ENCODE data around the gene WNT11. TPM values are rescaled to one million over a fixed set of nuclear protein-coding genes. Genes with fewer than 3 reads are reported as not detected.

The WNT11 gene
- total RNA-seq, 2 experiments from 2014 or later, result 1.4 to 2.1 TPM

DNA sequence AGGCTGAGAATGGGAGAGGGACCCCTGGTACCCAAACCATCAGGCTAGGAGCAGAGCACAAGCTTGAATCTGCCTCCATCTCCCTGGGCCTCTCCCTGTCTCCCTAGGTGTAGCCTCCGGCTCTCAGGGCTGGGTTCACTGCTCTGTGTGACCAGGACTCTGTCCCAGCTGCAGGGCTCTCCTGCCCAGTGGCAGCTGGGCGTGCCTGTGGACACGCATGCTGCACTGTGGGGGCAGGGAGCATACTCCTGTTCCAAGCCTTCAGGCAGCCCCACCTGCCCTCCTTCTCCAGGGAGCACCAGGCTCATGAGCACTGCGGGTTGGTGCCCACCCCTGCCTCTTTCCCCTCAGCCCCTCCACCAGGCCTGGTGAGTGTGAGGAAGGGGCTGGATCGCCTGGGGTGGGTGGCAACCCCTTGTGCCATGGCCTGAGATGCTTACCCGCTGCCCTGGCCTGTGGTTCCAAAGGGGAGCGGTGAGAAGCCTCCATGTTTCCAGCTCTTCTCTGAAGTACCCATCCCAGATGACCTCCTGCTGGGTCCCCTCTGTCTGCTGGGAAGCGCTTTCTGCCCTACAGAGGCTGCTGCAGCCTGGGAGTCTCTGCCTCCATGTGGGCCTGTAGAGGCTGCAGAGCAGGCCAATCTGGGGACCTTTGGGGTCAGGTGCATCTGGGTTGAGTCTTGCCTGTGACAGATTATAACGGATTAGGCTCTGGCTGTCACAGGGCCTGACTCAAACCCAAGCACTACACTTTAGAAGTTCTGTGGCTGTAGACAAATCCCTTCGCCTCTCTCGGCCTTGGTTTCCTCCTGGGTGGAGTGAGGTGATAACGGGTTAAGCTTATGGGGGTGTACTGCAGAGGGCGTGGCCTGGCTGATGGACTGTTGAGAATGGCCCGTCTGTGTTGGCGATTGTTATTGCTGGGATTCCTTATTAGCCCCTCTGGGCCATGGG, 43.7 kb downstream of the WNT11 start:
- H3K9me3 Mint-ChIP-seq, result no peaks in the 10 kb centered on the region
- no peak overlapping the region for H3K27ac Mint-ChIP-seq
- peaks cover 8% of the 10 kb centered on the region for H3K4me1 Mint-ChIP-seq
- no peak overlapping the region for H3K4me3 Mint-ChIP-seq
- DNase-seq, result no peak
- no peaks in the 10 kb centered on the region for H3K36me3 Mint-ChIP-seq
- POLR2A ChIA-PET, result no interaction called here
- H3K27me3 Mint-ChIP-seq, result no peaks in the 10 kb centered on the region
- no peak for ATAC-seq (ENCODE audit: low read depth)

DNA sequence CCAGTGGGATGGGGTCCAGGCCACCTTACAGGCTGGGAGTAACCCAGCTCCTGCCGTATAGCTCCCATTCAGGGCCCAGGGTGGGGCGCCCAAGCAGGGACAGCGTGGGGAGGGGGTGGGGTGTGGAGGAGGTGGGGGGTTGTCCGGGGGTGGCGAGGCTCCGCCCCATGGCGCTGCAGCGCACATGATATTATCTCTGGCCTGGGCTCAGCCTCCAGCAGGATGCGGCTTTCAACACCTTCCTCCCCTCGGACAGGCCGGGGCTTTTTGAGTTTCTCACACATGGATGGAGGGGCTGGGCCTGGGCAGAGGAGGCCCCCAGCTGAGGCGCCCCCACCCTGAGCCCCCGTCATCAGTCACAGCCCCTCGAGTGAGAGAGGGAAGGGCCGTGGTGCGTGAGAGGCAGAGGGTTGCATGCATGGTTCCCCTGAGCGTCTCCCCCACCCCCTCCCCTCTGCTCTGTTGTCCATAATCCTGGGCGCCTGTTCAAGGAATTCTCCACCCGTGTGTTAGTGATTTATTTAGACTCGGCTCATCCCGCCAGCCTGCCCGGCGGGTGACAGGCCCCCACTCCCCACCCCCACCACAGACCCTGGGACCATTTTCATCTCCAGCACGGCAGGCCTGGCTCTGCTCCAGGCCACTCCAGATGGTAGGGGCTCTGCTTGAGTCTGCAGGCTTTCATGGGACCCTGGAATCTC, 44.9 kb downstream of the WNT11 start:
- Mint-ChIP-seq H3K36me3 (no peaks in the 10 kb centered on the region), H3K27me3 (no peaks in the 10 kb centered on the region), H3K27ac (no peak overlapping the region), H3K9me3 (no peaks in the 10 kb centered on the region), H3K4me3 (no peak overlapping the region), H3K4me1 (peaks cover 2% of the 10 kb centered on the region)
- DNase-seq (no peak), ATAC-seq (ENCODE audit: low read depth) (no peak)
- POLR2A ChIA-PET, result no interaction called here

DNA sequence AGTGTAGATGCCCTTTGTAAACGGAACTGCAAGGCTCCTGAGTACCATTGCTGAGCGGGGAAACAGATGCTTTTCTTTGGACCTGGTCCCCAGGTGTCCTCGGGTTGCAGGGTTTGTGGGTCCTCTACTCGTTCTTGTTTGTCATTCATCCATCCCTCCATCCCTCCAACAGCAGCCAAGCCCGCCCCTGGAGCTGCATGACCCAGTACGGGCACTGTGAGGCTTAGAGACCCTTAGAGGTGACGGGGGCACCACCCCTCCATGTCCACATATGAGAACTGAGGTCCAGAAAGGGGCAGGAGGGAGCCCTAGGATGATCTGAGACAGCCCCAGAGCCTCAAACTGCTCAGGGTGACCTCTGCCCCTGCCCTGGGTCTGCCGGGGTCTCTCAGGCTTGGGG, 45.4 kb downstream of the WNT11 start:
- Mint-ChIP-seq H3K4me1 (no peaks in the 10 kb centered on the region), H3K36me3 (no peaks in the 10 kb centered on the region), H3K9me3 (no peaks in the 10 kb centered on the region), H3K4me3 (no peak overlapping the region), H3K27me3 (no peaks in the 10 kb centered on the region), H3K27ac (no peak overlapping the region)
- ATAC-seq (ENCODE audit: low read depth), result no peak
- no peak for DNase-seq
- POLR2A ChIA-PET, result no interaction called here

DNA sequence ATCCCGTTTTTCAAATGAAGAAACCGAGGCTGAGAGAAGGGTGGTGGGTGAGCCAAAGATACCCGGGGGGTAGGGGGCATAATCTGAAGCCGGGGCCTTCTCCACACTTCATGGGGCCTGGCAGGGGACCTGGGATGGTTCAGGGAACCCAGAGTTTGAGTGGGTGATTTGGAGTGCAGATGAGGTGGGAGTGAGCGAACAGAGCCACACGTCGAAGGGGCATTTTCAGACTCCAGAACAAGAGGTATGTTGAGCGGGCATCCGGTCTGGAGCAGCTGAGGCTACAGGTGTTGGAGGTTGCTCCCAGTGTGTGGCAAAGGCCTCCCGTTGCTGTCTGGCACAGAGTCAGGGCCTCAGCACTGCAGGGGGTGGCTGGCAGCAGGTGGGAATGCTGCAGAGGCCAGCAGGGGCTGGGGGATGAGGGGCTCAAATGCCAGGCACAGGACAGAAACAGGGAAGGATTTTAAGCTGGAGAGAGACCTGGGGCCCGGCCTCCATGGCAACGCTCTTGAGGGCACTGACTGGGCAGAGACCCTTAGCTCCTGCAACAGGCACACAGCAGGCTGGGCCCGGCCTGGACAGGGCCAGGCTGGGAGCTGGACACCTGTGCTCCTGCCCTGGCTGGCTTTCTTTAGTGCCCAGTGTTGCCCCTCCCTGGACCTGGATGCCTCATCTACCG, 46.2 kb downstream of the WNT11 start:
- H3K27me3 Mint-ChIP-seq, result no peaks in the 10 kb centered on the region
- DNase-seq, result no peak
- no peaks in the 10 kb centered on the region for H3K9me3 Mint-ChIP-seq
- no peak overlapping the region for H3K27ac Mint-ChIP-seq
- ATAC-seq (ENCODE audit: low read depth), result no peak
- no peak overlapping the region for H3K4me3 Mint-ChIP-seq
- H3K4me1 Mint-ChIP-seq, result no peaks in the 10 kb centered on the region
- POLR2A ChIA-PET, result no interaction called here
- H3K36me3 Mint-ChIP-seq, result no peaks in the 10 kb centered on the region

DNA sequence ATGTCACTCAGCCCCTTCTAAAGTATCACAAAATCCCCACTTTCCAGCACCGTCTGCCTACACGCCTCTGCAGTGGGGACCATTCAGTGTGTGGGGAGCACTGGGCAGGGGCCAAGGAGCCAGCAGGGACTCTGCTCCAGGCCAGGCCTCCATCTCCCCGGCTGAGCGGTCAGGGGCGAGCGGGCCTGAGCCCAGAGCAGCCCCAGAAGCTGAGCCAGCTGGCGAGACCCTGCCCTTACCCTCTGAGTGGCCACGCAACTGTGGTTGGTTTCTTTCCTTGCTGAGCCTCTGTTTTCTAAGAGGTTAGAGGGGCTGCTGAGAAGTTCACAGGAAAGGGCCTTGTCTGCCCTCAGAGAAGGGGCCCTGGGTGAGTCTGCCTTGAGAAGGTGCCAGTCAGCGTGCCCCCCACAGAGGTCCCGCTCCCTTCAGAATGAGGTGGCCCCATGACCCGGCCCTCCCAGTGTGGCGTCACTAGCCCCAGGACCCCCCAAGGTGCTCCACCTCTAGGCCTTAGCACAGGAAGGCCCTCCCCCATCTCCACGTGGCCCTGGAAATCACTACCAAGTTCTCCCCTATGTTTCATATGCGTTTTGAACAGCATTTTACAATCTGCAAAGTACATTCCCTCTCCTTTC, 46.9 kb downstream of the WNT11 start:
- Mint-ChIP-seq H3K9me3 (no peaks in the 10 kb centered on the region), H3K4me3 (no peak overlapping the region), H3K27ac (no peak overlapping the region), H3K27me3 (peaks cover 2% of the 10 kb centered on the region), H3K36me3 (no peaks in the 10 kb centered on the region), H3K4me1 (no peaks in the 10 kb centered on the region)
- POLR2A ChIA-PET, result no interaction called here
- no peak for ATAC-seq (ENCODE audit: low read depth)
- DNase-seq, result no peak

DNA sequence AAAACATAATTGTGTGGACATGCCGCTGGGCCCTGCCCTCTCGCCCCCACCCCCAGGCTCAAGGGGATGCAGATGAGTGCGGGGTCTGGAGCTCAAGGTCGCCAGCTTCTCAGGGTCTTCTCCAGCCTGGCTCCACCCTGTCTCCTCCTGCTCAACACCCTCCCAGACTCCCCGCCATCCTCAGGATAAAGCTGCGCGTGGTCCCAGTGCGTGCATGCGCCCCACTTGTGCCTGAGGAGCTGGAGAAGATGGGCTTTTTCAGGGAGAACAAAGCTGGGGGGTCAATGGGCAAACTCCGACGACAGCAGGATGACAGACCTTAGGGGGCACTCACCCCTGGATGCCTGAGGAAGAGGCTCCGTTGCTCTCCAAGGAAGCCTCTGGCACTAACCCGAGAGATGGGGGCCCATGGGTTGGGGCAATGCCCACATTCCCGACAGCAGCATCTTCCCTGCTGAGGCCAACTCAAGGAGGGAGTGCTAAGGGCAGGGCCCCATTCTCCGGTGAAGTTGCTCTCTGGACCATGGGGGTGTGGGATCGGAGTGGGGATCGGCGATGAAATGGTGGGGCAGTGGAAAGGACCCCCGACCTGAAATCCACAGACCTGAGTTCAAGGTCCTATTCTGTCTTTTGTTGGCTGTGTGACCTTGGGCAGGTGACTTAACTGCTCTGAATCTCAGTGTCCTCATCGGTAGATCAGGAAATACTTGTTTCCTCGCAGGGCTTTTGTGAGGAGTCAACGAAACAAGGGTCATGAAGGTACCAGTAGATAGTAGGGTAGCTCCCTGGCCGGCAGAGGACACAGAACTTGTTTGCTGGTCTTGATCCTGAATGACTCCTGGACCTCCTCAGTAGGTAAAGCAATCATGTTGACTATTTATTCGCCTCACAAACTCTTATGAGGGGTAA, 47.7 kb downstream of the WNT11 start:
- POLR2A ChIA-PET, result no interaction called here
- Mint-ChIP-seq H3K36me3 (no peaks in the 10 kb centered on the region), H3K9me3 (no peaks in the 10 kb centered on the region), H3K4me3 (no peak overlapping the region), H3K27ac (no peak overlapping the region), H3K27me3 (peaks cover 3% of the 10 kb centered on the region), H3K4me1 (peaks cover under 1% of the 10 kb centered on the region)
- DNase-seq, result no peak
- ATAC-seq (ENCODE audit: low read depth), result no peak

DNA sequence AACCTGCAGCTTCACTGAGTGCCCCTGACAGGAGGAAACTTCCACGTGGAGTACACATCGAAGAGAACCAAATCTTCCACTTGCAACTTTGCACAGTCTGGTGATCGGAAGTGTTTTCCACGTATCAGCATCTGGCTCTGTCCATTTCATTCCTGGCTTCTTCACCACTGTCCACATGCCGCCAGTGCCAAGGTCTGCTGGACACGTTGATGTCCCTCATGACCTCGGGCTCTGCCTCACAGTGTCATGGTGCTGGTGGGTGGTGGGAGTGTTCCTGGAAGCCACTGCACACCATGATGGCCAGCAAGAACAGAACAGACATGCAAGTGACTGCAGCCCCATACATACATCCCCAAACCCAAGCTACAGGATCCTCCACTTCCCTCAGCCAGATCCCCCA, 48.4 kb downstream of the WNT11 start:
- Mint-ChIP-seq H3K27ac (no peak overlapping the region), H3K36me3 (no peaks in the 10 kb centered on the region), H3K9me3 (no peaks in the 10 kb centered on the region), H3K27me3 (peaks cover 4% of the 10 kb centered on the region), H3K4me1 (peaks cover 8% of the 10 kb centered on the region), H3K4me3 (no peak overlapping the region)
- DNase-seq (no peak), ATAC-seq (ENCODE audit: low read depth) (no peak)
- POLR2A ChIA-PET, result no interaction called here

DNA sequence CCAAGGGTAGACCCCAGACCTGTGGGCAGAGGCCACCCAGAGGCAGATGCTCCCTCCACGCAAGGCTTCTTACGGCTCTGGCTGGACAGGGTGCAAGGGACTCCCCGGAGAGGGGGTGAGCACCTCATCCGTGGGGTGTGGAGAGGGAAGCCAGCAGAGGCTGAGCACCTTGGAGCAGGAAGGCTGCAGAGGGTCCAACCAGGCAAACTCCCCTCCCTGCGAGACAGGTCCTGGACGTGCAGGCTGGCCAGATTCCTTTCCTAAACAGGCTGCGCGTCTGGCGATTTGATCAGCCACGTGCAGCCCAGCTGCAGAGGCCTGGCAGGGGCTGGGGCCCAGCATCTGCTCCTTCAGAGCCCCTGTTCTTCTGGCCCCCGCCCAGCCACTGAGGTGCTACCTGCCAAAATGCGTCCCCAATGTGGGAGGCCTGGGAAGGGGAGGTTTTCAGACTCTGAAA, 49.3 kb downstream of the WNT11 start:
- H3K36me3 Mint-ChIP-seq, result no peaks in the 10 kb centered on the region
- H3K4me1 Mint-ChIP-seq, result peaks cover 16% of the 10 kb centered on the region
- H3K27me3 Mint-ChIP-seq, result peaks cover 7% of the 10 kb centered on the region
- H3K27ac Mint-ChIP-seq, result no peak overlapping the region
- H3K9me3 Mint-ChIP-seq, result no peaks in the 10 kb centered on the region
- no peak overlapping the region for H3K4me3 Mint-ChIP-seq
- DNase-seq, result peak; percentile 22
- no peak for ATAC-seq (ENCODE audit: low read depth)
- POLR2A ChIA-PET, result no interaction called here

DNA sequence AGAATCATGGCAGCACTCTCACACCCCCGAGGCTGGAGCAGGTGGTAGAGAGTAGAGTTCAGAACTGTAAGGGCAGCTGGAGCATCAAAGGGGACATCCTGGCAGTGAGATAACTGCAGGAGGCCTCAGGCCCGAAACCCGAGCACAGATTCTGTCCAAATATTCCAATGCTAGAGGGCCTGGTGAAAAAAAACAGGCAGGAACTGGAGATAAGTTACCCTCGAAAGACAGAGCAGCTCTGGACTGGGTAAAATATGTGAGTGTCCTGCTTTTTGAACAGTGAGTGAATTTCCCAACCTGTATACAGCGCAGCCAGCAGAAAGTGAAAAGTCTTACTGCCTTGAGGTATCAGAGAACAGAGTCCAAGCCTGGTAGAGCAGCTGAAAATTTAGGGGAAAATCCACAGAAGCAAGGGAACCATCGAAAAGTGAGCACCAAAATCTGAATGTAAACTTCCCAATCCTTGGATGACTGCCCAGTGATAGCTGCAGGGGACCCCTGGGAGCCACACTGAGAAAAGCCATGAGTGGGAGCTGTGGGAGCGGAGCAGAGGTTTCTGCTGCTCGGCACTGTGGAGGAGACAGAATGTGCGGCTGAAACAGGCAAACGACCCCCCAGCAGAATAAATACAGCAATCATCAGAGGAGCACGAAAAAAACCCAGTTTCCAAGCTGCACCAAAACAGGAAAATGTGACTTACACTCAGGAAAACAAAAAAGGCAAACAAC, 50.6 kb downstream of the WNT11 start:
- H3K27ac Mint-ChIP-seq, result no peak overlapping the region
- ATAC-seq (ENCODE audit: low read depth) (no peak), DNase-seq (no peak)
- no peaks in the 10 kb centered on the region for H3K36me3 Mint-ChIP-seq
- no peak overlapping the region for H3K4me3 Mint-ChIP-seq
- H3K27me3 Mint-ChIP-seq, result peaks cover 10% of the 10 kb centered on the region
- POLR2A ChIA-PET, result no interaction called here
- no peaks in the 10 kb centered on the region for H3K9me3 Mint-ChIP-seq
- peaks cover 21% of the 10 kb centered on the region for H3K4me1 Mint-ChIP-seq

DNA sequence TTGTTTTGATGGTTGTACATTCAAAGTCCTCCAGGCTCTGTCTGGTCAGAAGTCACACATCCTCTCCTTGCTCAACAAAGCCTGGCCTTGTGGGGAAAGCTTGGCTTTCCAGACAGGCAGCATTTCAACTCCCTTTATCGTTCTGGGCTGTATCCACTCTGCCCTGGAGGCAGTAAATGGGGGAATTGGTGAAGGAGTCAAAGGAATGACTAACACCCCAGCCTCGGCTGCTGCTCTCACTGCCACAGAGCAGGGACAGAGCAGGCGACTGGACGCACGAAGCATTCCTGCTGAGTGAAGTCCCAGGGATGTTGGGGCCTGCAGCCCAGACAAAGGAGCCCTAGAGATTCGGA, 52.8 kb downstream of the WNT11 start:
- peak overlapping the region; percentile 74 for H3K4me3 Mint-ChIP-seq
- peaks cover 10% of the 10 kb centered on the region for H3K27me3 Mint-ChIP-seq
- peak; percentile 25 for DNase-seq
- ATAC-seq (ENCODE audit: low read depth), result no peak
- no peaks in the 10 kb centered on the region for H3K36me3 Mint-ChIP-seq
- peaks cover 21% of the 10 kb centered on the region for H3K4me1 Mint-ChIP-seq
- H3K9me3 Mint-ChIP-seq, result no peaks in the 10 kb centered on the region
- POLR2A ChIA-PET, result no interaction called here
- H3K27ac Mint-ChIP-seq, result no peak overlapping the region

DNA sequence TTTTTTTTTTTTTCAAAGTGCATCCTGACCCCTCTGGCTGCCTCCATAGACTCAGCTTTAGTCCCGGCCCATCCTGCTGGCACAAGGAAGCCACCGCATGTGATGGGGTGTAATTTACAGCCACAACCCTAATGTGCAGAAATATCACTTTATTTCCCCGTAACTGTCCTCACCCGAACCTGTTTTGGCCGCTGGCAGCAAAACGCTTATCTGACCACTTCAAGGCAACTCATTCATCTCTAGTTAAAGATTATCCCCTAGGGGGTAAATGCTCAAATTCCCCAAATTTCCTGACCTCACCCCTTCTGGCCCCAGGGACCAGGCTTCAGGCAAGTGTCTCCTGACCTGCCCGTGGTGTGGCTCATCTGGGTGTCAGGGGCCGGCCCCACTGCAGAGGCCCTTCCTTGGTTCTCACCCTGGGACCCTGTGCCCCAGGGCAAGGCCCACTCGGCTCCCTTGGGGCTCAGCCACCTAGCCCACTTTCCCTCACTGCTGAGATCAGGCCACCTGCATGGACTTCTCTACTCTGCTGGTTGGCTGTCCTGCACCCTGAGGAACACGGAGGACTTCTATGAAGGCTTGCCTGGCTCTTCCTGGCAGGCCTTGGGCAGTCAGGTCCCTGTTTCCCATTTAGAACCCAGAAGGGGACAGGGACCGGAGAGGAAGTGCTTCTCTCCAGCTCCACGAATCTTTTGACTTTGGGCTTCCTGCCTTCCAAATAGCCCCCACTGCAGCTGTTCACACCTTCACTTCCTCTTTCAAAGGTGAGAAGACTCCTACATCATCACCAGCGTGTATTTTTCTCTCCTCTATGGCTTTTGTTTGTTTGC, 53.3 kb downstream of the WNT11 start:
- Mint-ChIP-seq H3K4me1 (peaks cover 21% of the 10 kb centered on the region), H3K4me3 (peak overlapping the region; percentile 74), H3K27ac (peak overlapping the region; percentile 58), H3K36me3 (no peaks in the 10 kb centered on the region), H3K9me3 (no peaks in the 10 kb centered on the region), H3K27me3 (peaks cover 10% of the 10 kb centered on the region)
- ATAC-seq (ENCODE audit: low read depth) (peak; percentile 23), DNase-seq (peak; percentile 41)
- POLR2A ChIA-PET, result interaction anchor here (0.9 to 1.2 kb wide), 2 partner anchors 82 to 256 kb away, joined by 3 read pairs; no protein-coding TSS in a partner anchor
